ENCODE measurements around the gene FAM171A2.
A peak's percentile ranks its signal among the peaks of the same experiment; 100 is the strongest.

FAM171A2 gene

DNA sequence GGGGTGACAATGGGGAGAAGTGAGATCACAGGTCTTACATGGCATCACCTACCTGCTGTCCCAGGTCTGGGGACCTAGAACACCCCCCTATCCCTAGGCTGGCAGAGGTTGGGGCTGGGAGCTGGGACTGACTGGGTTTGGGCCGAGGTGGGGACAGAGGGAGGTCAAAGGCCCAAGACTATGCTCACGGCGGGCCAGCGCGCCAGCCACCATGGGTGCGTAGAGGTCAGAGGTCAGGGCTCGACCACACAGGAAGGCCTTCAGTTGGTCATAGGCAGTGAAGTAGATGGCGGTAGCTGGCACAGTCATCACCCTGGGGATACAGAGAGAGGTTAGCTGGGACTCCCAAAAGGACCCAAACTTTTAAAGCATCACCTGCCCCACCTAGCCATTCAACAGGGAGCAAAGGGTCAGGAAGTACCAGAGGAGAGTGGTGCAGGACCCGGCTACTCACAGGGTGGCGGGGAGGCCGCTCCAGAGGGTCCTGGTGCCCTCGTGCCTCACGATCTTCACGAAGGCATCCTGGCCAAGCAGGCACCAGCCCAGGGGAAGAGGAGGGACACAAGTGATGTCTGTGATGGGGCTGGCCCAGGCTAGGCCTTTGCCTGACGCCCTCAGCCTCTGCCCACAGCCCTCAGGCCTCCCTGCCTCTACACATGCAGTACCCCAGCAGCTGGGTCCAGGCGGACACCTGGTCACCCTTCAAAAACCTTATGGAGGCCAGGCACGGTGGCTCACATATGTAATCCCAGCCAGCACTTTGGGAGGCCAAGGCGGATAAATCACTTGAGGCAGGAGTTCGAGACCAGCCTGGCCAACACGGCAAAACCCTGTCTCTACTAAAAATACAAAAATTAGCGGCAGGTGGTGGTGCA is 42.2 kb downstream of the FAM171A2 start:
- DNase-seq (ENCODE audit: low read depth): no peak
- no peak overlapping the region for H3K4me3 ChIP-seq (ENCODE audit: low read depth, low read length)
- TF ChIP-seq, protein P1, sequence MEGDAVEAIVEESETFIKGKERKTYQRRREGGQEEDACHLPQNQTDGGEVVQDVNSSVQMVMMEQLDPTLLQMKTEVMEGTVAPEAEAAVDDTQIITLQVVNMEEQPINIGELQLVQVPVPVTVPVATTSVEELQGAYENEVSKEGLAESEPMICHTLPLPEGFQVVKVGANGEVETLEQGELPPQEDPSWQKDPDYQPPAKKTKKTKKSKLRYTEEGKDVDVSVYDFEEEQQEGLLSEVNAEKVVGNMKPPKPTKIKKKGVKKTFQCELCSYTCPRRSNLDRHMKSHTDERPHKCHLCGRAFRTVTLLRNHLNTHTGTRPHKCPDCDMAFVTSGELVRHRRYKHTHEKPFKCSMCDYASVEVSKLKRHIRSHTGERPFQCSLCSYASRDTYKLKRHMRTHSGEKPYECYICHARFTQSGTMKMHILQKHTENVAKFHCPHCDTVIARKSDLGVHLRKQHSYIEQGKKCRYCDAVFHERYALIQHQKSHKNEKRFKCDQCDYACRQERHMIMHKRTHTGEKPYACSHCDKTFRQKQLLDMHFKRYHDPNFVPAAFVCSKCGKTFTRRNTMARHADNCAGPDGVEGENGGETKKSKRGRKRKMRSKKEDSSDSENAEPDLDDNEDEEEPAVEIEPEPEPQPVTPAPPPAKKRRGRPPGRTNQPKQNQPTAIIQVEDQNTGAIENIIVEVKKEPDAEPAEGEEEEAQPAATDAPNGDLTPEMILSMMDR (IDR thresholded peaks at IDR 0.05; ENCODE audit: low read depth, low read length, missing control alignments): no peak

DNA sequence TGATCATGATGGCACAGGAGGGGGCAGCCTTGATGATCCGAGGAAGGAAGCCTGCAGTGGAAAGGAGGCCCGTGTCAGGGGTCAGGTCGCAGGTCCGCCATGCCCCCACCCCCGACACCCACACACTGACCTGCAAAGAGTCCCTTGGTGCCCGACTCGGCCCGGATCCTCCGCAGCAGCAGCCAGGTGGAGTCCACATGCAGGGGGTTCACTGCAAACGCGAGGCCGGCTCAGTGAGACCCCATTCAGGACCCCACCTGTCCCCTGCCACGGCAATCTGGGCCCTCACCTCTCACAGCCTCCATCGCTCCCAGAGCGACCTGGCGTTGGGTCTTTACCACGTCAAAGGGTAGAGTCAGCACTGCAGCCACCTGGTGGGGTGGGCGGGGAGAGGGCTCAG is 43.6 kb downstream of the FAM171A2 start:
- TF ChIP-seq, protein P1 (IDR thresholded peaks at IDR 0.05; ENCODE audit: low read depth, low read length, missing control alignments): no peak
- DNase-seq (ENCODE audit: low read depth): no peak
- H3K4me3 ChIP-seq (ENCODE audit: low read depth, low read length): no peak overlapping the region

DNA sequence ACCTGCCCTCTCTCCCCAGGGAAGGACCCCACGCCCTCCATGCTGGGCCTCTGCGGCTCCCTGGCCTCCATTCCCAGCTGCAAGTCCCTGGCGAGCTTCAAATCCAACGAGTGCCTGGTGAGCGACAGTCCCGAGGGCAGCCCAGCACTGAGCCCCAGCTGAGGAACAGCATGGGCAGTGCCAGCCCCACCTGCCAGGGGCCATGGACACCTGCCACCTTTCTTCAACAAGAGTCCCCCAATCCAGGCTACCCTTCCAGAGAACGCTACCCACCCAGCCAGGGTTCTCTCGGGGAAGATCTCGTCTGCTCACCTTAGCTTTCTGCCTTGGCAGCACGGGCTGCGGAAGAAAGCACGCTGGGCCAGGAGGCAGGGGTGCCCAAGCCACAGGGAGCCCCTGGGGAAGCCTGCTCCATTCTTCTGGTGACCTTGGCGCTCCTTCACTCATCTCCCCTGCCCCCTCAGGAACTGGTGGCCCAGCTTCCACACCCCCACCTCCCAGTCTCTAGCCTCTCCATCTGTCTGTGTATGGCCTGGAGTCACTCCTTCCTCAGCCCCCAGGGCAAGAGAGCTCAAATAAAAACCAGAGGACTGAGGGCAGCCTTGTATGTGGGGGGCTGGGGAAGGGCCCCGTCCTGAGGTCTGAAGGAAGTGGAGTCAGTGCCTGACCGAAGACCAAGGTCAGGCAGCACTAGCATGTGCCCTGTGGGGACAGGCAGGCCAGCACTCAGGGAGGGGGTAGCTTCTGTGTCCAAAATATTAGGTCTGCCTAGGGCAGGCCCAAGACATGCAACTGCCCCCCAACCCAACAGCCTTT is 45.4 kb downstream of the FAM171A2 start:
- DNase-seq (ENCODE audit: low read depth): no peak
- TF ChIP-seq, protein P1 (IDR thresholded peaks at IDR 0.05; ENCODE audit: low read depth, low read length, missing control alignments): no peak
- H3K4me3 ChIP-seq (ENCODE audit: low read depth, low read length): no peak overlapping the region

DNA sequence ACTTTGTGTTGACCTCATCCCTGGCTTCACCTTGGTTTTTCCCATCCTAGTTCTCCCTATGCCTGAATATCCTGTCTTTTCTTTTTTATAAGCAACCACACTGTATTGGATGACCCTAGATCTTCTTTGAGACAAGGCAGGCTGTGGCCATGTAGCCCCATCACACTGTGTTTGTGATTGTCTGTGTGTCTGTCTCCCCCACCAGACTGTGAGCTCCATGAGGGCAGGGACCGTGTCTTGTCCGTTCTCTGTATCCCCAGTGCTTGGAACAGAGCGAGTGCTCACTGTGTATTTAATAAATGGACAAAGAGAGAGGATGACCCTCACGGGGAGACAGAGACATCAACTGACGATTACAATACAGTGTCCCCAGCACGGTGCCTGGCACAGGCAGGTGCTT is 46.1 kb downstream of the FAM171A2 start:
- H3K4me3 ChIP-seq (ENCODE audit: low read depth, low read length): no peak overlapping the region
- no peak for DNase-seq (ENCODE audit: low read depth)
- TF ChIP-seq, protein P1 (IDR thresholded peaks at IDR 0.05; ENCODE audit: low read depth, low read length, missing control alignments): no peak

DNA sequence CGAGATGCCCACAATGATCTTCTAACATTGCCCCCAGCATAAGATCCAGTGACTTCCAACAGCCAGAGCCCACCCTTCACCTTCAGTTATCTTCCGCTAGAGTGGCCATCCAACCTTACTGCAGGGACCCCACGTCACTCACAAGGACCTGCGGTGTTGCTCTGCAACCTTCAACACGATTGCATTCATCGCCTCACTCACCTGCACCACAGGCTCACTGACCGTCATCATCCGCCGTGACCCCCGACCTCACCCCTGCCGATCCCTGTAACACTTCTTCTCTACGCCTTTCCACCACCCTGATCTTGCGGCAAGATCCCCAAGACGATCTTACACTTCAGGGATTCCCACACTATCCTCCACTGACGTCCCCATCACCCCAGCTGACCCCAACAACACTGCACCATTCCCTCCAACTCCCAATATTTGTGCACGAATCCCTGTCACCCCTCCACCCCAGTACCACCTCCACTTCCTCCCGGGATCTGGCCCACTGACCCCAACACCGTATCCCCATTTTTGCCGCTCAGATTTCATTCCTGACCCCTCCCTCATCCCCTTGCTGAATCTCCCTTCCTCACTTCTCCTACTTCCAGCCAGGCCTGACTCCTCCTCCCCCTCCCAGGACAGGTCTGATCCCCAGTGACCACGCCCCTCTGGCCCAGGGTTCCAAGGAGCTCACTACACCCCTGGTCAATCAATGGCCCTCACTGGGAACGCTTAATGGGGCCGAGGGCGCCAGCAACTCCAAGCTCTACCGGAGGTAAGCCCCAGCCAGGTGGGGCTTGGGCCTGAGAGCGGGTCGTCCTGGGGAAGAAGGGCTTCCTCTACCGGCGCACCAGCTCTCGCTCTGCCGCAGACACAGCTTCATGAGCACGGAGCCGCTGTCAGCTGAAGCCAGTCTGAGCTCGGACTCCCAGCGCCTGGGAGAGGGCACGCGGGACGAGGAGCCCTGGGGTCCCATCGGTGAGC is 47.6 kb downstream of the FAM171A2 start:
- DNase-seq (ENCODE audit: low read depth): no peak
- TF ChIP-seq, protein P1 (IDR thresholded peaks at IDR 0.05; ENCODE audit: low read depth, low read length, missing control alignments): no peak
- peak overlapping the region; percentile 12; the same call in 1 of the 2 replicates for H3K4me3 ChIP-seq (ENCODE audit: low read depth, low read length)

Data from GM12864 (cell line).